GM23338 (cell line): ENCODE data around the gene AATF. TPM values are rescaled to one million over a fixed set of nuclear protein-coding genes. Genes with fewer than 3 reads are reported as not detected.

Experiments
- ATAC-seq: fragments of 200-7000 bp; cut with Tn5 transposase; 3 replicates; pipeline ENCODE4 v1.9.1; 2020
- DNase-seq: peaks from one replicate; pipeline ENCODE4 v3.0.0-alpha.2; 2015; ENCODE audit warnings: low spot score
- H2AFZ ChIP-seq: fragments of 200-600 bp; sonication (generic); 2 replicates; pipeline ENCODE4 v1.8.0; 2016; ENCODE audit warnings: antibody characterized with exemption, mild to moderate bottlenecking, moderate library complexity
- H3F3A ChIP-seq: fragments of 200-600 bp; sonication (generic); replicated peaks from 2 replicates; pipeline ENCODE4 v1.8.0; 2017; ENCODE audit warnings: antibody characterized with exemption, mixed run types, low read depth
- H3K27ac ChIP-seq: fragments of 200-600 bp; sonication (generic); 2 replicates; pipeline ENCODE4 v1.6.1; 2016; ENCODE audit warnings: low read depth
- H3K27me3 ChIP-seq: fragments of 200-600 bp; sonication (generic); 2 replicates; pipeline ENCODE4 v1.8.0; 2016; ENCODE audit warnings: mild to moderate bottlenecking, mixed run types, moderate library complexity; ENCODE audit not compliant: insufficient read depth
- H3K36me3 ChIP-seq: fragments of 200-600 bp; sonication (generic); 2 replicates; pipeline ENCODE4 v1.8.0; 2016; ENCODE audit warnings: mild to moderate bottlenecking; ENCODE audit not compliant: insufficient read depth
- H3K4me1 ChIP-seq: fragments of 200-600 bp; sonication (generic); 2 replicates; pipeline ENCODE4 v1.8.0; 2016; ENCODE audit warnings: mild to moderate bottlenecking, moderate library complexity; ENCODE audit not compliant: insufficient read depth
- H3K4me2 ChIP-seq: fragments of 200-600 bp; sonication (generic); 2 replicates; pipeline ENCODE4 v1.7.1; 2017; ENCODE audit warnings: mixed run types
- H3K4me3 ChIP-seq: fragments of 200-600 bp; sonication (generic); 2 replicates; pipeline ENCODE4 v1.6.1; 2016; ENCODE audit warnings: mixed run types
- H3K79me2 ChIP-seq: fragments of 200-600 bp; sonication (generic); replicated peaks from 2 replicates; pipeline ENCODE4 v1.8.0; 2017; ENCODE audit warnings: mild to moderate bottlenecking; ENCODE audit not compliant: insufficient read depth
- H3K9me2 ChIP-seq: fragments of 200-600 bp; sonication (generic); 2 replicates; pipeline ENCODE4 v1.8.0; 2017; ENCODE audit not compliant: insufficient read depth
- H4K20me1 ChIP-seq: fragments of 200-600 bp; sonication (generic); replicated peaks from 2 replicates; pipeline ENCODE4 v1.8.0; 2017; ENCODE audit warnings: mild to moderate bottlenecking; ENCODE audit not compliant: insufficient read depth
- H3K27ac Mint-ChIP-seq: 2 replicates; pipeline ENCODE4 v1.8.0; 2020; ENCODE audit warnings: inconsistent platforms, mild to moderate bottlenecking, moderate library complexity, mixed read lengths
- H3K27me3 Mint-ChIP-seq: 3 replicates; pipeline ENCODE4 v1.8.0; 2022; ENCODE audit warnings: low read depth, mild to moderate bottlenecking, moderate library complexity, mixed read lengths, inconsistent platforms; ENCODE audit not compliant: insufficient read depth, poor library complexity
- H3K36me3 Mint-ChIP-seq: 3 replicates; pipeline ENCODE4 v1.8.0; 2021; ENCODE audit warnings: low read depth, mild to moderate bottlenecking, inconsistent platforms, moderate library complexity, mixed read lengths
- H3K4me1 Mint-ChIP-seq: 3 replicates; pipeline ENCODE4 v1.8.0; 2020; ENCODE audit warnings: mild to moderate bottlenecking, inconsistent platforms, mixed read lengths
- H3K4me3 Mint-ChIP-seq: 3 replicates; pipeline ENCODE4 v1.8.0; 2021; ENCODE audit warnings: moderate library complexity, mild to moderate bottlenecking, inconsistent platforms, mixed read lengths
- H3K9me3 Mint-ChIP-seq: 3 replicates; pipeline ENCODE4 v1.8.0; 2020; ENCODE audit warnings: moderate library complexity, mild to moderate bottlenecking, inconsistent platforms, mixed read lengths
- CREB1 ChIP-seq: fragments of 250-450 bp; sonication (Bioruptor Pico); IDR thresholded peaks from 2 replicates; pipeline ENCODE4 v1.5.0; 2020; ENCODE audit warnings: low read depth, mild to moderate bottlenecking, moderate library complexity
- EZH2 ChIP-seq: fragments of 200-600 bp; sonication (generic); IDR thresholded peaks from one replicate; pipeline ENCODE4 v1.8.0; 2017; ENCODE audit warnings: antibody characterized with exemption, mild to moderate bottlenecking, low read depth; ENCODE audit not compliant: unreplicated experiment
- EZH2phosphoT487 ChIP-seq: fragments of 200-600 bp; sonication (generic); IDR thresholded peaks from one replicate; pipeline ENCODE4 v1.8.1; 2018; ENCODE audit warnings: antibody characterized with exemption; ENCODE audit not compliant: unreplicated experiment
- JUNB ChIP-seq: IDR thresholded peaks from one replicate; pipeline ENCODE4 v1.6.1; 2016; ENCODE audit warnings: antibody characterized with exemption; ENCODE audit not compliant: unreplicated experiment
- STAT1 ChIP-seq: IDR thresholded peaks from one replicate; pipeline ENCODE4 v1.6.1; 2016; ENCODE audit warnings: antibody characterized with exemption; ENCODE audit not compliant: unreplicated experiment
- ZNF114 ChIP-seq: fragments of 250-450 bp; sonication (Bioruptor Pico); IDR thresholded peaks from 2 replicates; pipeline ENCODE4 v1.5.0; 2020; ENCODE audit warnings: mild to moderate bottlenecking, moderate library complexity
- ZNF331 ChIP-seq: fragments of 250-450 bp; sonication (Bioruptor Pico); IDR thresholded peaks from 2 replicates; pipeline ENCODE4 v1.5.0; 2020; ENCODE audit warnings: low read depth, mild to moderate bottlenecking, moderate library complexity
- polyA plus RNA-seq: library from polyadenylated mRNA; unstranded; fragments of >200 nt; fragmentation: Nextera tagmentation; extraction: Ambion mirVana; gene quantifications from 2 replicates; pipeline ENCODE4 v1.2.1, GENCODE V29; 2016
- total RNA-seq: library from RNA; depleted of rRNA; stranded (reverse); fragments of >200 nt; shearing (Covaris generic); gene quantifications from 2 replicates; pipeline ENCODE4 v1.2.3, GENCODE V29; 2014
- TF ChIP-seq, protein P1 (sequence below): IDR thresholded peaks from one replicate; pipeline ENCODE4 v1.6.1; 2018; ENCODE audit warnings: antibody characterized with exemption; ENCODE audit not compliant: unreplicated experiment
- TF ChIP-seq, protein P2 (sequence below), 2 experiments: fragments of 200-600 bp in 1 of 2; sonication (generic) in 1 of 2; conservative IDR thresholded peaks; 2 replicates each; pipeline versions ENCODE4 v1.5.1 to v1.6.1; 2016 to 2017; ENCODE audit warnings: antibody characterized with exemption in 2 of 2, low read depth in 2 of 2, mild to moderate bottlenecking in 2 of 2, moderate library complexity in 1 of 2
- TF ChIP-seq, protein P3 (sequence below): IDR thresholded peaks from 2 replicates; pipeline ENCODE4 v1.6.1; 2016; ENCODE audit warnings: antibody characterized with exemption
- TF ChIP-seq, protein P4 (sequence below): fragments of 250-450 bp; sonication (Bioruptor Pico); IDR thresholded peaks from 2 replicates; pipeline ENCODE4 v1.5.0; 2020; ENCODE audit warnings: mild to moderate bottlenecking, moderate library complexity

The AATF gene
- total and polyA plus RNA-seq, 2 experiments from 2014 or later = 40.2 to 71.2 TPM

DNA sequence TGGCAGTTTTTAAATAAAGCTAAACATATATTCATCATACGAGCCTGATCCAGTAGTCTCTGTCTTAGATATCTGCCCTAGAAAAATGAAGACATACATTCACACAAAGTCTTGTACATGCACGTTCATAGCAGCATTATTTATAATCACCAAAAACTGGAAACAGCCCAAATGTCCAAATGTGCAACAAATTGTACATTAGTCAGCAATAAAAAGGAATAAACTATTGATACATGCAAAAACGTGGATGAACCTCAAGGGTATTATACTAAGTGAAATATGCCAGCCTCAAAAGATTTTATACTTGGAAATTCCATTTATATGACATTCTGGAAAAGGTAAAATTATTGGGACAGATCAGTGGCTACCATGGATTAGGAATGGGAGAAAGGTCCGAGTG lies 22.8 kb downstream of the AATF start:
- Histone ChIP-seq H3K9me2 (no peaks in the 10 kb centered on the region), H3K79me2 (peaks cover 21% of the 10 kb centered on the region), H4K20me1 (peaks cover 11% of the 10 kb centered on the region), H3F3A (no peaks in the 10 kb centered on the region), H3K27ac (peak overlapping the region; percentile 23; the same call in 1 of the 2 replicates), H3K27me3 (no peaks in the 10 kb centered on the region), H3K4me3 (no peak overlapping the region), H3K4me2 (no peak overlapping the region), H2AFZ (no peak overlapping the region), H3K4me1 (peaks cover 9% of the 10 kb centered on the region), H3K36me3 (no peaks in the 10 kb centered on the region)
- no peak for ATAC-seq
- Mint-ChIP-seq H3K27ac (0 out of 2 replicates have a peak overlapping the region, but pooled peaks have one; percentile 14), H3K27me3 (no peaks in the 10 kb centered on the region), H3K4me1 (peaks cover 15% of the 10 kb centered on the region), H3K36me3 (peaks cover 16% of the 10 kb centered on the region), H3K4me3 (no peak overlapping the region), H3K9me3 (no peaks in the 10 kb centered on the region; the same call in 2 of the 3 replicates)
- DNase-seq = no peak
- TF ChIP-seq, protein P1, sequence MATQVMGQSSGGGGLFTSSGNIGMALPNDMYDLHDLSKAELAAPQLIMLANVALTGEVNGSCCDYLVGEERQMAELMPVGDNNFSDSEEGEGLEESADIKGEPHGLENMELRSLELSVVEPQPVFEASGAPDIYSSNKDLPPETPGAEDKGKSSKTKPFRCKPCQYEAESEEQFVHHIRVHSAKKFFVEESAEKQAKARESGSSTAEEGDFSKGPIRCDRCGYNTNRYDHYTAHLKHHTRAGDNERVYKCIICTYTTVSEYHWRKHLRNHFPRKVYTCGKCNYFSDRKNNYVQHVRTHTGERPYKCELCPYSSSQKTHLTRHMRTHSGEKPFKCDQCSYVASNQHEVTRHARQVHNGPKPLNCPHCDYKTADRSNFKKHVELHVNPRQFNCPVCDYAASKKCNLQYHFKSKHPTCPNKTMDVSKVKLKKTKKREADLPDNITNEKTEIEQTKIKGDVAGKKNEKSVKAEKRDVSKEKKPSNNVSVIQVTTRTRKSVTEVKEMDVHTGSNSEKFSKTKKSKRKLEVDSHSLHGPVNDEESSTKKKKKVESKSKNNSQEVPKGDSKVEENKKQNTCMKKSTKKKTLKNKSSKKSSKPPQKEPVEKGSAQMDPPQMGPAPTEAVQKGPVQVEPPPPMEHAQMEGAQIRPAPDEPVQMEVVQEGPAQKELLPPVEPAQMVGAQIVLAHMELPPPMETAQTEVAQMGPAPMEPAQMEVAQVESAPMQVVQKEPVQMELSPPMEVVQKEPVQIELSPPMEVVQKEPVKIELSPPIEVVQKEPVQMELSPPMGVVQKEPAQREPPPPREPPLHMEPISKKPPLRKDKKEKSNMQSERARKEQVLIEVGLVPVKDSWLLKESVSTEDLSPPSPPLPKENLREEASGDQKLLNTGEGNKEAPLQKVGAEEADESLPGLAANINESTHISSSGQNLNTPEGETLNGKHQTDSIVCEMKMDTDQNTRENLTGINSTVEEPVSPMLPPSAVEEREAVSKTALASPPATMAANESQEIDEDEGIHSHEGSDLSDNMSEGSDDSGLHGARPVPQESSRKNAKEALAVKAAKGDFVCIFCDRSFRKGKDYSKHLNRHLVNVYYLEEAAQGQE = no peak
- TF ChIP-seq, protein P2, sequence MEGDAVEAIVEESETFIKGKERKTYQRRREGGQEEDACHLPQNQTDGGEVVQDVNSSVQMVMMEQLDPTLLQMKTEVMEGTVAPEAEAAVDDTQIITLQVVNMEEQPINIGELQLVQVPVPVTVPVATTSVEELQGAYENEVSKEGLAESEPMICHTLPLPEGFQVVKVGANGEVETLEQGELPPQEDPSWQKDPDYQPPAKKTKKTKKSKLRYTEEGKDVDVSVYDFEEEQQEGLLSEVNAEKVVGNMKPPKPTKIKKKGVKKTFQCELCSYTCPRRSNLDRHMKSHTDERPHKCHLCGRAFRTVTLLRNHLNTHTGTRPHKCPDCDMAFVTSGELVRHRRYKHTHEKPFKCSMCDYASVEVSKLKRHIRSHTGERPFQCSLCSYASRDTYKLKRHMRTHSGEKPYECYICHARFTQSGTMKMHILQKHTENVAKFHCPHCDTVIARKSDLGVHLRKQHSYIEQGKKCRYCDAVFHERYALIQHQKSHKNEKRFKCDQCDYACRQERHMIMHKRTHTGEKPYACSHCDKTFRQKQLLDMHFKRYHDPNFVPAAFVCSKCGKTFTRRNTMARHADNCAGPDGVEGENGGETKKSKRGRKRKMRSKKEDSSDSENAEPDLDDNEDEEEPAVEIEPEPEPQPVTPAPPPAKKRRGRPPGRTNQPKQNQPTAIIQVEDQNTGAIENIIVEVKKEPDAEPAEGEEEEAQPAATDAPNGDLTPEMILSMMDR (conservative IDR thresholded peaks at IDR 0.05; ENCODE audit: low read depth in 2 of 2) = no peak
- no peak for TF ChIP-seq ZNF331 (CRISPR knock-in tag)
- no peak for TF ChIP-seq EZH2phosphoT487
- no peak for TF ChIP-seq ZNF114 (CRISPR knock-in tag)
- TF ChIP-seq JUNB = no peak
- TF ChIP-seq, protein P3, sequence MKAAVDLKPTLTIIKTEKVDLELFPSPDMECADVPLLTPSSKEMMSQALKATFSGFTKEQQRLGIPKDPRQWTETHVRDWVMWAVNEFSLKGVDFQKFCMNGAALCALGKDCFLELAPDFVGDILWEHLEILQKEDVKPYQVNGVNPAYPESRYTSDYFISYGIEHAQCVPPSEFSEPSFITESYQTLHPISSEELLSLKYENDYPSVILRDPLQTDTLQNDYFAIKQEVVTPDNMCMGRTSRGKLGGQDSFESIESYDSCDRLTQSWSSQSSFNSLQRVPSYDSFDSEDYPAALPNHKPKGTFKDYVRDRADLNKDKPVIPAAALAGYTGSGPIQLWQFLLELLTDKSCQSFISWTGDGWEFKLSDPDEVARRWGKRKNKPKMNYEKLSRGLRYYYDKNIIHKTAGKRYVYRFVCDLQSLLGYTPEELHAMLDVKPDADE = no peak
- TF ChIP-seq EZH2 = no peak
- TF ChIP-seq, protein P4, sequence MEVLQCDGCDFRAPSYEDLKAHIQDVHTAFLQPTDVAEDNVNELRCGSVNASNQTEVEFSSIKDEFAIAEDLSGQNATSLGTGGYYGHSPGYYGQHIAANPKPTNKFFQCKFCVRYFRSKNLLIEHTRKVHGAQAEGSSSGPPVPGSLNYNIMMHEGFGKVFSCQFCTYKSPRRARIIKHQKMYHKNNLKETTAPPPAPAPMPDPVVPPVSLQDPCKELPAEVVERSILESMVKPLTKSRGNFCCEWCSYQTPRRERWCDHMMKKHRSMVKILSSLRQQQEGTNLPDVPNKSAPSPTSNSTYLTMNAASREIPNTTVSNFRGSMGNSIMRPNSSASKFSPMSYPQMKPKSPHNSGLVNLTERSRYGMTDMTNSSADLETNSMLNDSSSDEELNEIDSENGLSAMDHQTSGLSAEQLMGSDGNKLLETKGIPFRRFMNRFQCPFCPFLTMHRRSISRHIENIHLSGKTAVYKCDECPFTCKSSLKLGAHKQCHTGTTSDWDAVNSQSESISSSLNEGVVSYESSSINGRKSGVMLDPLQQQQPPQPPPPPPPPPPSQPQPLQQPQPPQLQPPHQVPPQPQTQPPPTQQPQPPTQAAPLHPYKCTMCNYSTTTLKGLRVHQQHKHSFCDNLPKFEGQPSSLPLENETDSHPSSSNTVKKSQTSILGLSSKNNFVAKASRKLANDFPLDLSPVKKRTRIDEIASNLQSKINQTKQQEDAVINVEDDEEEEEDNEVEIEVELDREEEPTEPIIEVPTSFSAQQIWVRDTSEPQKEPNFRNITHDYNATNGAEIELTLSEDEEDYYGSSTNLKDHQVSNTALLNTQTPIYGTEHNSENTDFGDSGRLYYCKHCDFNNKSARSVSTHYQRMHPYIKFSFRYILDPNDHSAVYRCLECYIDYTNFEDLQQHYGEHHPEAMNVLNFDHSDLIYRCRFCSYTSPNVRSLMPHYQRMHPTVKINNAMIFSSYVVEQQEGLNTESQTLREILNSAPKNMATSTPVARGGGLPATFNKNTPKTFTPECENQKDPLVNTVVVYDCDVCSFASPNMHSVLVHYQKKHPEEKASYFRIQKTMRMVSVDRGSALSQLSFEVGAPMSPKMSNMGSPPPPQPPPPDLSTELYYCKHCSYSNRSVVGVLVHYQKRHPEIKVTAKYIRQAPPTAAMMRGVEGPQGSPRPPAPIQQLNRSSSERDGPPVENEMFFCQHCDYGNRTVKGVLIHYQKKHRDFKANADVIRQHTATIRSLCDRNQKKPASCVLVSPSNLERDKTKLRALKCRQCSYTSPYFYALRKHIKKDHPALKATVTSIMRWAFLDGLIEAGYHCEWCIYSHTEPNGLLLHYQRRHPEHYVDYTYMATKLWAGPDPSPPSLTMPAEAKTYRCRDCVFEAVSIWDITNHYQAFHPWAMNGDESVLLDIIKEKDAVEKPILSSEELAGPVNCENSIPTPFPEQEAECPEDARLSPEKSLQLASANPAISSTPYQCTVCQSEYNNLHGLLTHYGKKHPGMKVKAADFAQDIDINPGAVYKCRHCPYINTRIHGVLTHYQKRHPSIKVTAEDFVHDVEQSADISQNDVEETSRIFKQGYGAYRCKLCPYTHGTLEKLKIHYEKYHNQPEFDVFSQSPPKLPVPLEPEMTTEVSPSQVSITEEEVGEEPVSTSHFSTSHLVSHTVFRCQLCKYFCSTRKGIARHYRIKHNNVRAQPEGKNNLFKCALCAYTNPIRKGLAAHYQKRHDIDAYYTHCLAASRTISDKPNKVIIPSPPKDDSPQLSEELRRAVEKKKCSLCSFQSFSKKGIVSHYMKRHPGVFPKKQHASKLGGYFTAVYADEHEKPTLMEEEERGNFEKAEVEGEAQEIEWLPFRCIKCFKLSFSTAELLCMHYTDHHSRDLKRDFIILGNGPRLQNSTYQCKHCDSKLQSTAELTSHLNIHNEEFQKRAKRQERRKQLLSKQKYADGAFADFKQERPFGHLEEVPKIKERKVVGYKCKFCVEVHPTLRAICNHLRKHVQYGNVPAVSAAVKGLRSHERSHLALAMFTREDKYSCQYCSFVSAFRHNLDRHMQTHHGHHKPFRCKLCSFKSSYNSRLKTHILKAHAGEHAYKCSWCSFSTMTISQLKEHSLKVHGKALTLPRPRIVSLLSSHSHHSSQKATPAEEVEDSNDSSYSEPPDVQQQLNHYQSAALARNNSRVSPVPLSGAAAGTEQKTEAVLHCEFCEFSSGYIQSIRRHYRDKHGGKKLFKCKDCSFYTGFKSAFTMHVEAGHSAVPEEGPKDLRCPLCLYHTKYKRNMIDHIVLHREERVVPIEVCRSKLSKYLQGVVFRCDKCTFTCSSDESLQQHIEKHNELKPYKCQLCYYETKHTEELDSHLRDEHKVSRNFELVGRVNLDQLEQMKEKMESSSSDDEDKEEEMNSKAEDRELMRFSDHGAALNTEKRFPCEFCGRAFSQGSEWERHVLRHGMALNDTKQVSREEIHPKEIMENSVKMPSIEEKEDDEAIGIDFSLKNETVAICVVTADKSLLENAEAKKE = no peak
- no peak for TF ChIP-seq CREB1 (CRISPR knock-in tag)
- no peak for TF ChIP-seq STAT1
